SHP77 treated with DMSO at 0.1 percent for 48 hours (cell line): ENCODE measurements around the gene KIF3C.
"Not testable (repeated sequence)": the region's sequence is repeated elsewhere in the genome, so short reads cannot be mapped to it uniquely, and the experiment has no call there.

Experiments used
- DNase-seq: peaks from one replicate; lab custom pipeline; 2025; lab: John Stamatoyannopoulos, UW

The KIF3C gene

DNA sequence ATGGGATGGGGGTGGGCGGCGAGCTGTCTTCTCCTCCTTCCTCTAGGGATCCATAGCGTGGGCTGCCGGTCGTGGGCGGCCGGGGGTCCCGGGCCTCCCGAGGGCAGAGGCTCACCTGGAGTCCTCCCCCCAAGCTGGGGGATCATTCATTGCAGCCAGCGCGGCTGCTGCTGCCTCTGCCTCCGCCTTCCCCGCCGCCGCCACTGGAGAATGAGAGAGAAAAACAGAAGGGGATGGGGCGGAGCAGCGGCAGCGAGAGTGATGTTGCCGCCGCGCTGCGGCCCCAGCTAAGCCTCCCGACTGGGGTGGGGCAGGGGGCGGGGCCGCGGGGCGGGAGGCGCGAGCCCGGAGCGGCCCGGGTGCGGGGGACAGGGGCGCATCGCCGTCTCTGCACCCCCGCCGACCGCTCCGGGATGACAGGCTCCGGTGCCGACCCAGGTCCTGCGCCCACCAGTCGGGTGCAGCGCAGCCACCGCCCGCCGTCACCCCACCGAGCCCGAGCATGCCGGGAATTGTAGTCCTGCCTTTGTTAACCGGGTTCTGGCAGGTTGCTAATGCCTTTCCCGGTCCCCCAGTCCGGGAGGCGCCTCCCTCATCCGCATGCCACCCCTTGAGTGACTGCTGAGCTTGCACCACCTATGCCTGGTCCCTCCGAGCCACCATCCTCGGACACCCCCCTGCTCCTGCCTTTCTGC is at the start of gene KIF3C:
KIF3C (minus strand) TSS at position 225 of the 695 bp plus-strand sequence. CDS start 580 bp downstream, outside the sequence.
- DNase-seq: peak; percentile 26

DNA sequence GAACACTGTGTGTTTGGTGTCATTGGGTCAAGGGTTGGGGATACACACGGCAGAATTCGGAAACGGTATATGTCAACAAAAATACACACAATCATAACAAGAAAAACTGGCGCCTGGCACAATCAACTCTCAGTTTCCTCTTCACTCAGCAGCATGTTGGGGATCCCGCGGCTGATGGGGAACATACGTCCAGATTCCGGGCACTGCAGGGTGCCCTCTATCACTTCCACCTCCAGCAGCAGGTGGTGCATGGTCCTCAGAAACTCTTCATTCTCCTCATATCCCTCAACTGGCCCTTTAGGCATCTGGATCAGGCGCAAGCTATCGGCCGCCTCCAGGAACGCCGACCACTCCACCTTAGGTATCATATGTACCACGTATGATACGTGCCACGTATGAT is 45.8 kb upstream of the KIF3C start:
- DNase-seq: not testable (repeated sequence)

DNA sequence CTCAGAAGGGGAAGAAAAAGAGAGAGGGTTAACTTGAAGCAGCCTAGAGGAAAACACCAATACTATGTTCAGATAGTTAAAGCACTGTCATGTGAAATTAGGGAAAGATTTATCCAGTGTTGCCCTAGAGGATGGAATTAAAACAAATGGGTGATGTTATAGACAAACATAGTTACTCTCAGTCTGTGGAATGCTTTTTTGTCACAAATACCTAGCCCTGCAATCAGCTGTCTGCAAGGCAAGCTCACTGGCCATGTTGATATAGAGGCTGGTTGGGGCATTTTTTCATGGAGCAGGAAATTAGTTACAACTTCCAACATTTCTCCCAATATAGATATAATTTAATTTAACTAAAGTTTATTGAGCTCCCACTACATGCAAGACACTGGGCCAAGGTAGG is 43.2 kb upstream of the KIF3C start:
- no peak for DNase-seq

DNA sequence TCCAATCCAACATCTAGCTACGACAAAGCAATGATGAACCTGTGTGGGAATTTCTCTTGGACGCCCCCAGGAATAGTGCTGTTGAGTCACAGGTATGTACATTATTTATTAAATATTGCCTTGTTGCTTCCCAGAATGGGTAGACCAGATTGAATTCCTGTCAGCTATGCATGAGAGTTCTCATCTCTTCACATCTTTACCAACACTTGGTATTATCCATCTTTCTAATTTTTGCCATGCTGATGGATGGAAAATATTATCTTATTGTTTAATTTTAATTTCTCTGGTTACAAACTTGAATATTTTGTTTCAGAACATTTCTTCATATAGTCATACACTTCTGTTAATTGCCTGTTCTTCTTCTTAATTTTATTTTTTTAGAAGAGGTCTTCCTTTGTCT is 42.0 kb upstream of the KIF3C start:
- no peak for DNase-seq

DNA sequence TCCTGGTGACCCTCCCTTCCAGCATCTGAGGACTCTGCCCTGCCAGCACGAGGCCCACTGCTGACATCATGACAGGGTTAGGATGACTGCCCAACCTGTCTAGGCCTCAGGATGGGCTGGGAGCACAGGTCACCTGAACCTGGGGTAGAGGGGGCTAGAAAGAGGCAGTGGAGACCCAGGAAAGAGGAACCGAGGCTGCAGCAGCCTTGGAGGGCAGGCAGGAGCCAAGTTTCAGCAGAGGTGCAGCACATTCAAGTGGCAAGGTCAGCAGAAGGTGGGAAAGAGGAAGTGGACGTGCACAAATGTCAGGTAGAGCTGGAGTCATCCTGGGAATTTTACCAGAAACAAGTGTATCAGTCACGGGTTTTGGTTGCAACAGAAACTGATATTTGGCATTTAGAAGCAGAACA is 37.9 kb upstream of the KIF3C start:
- DNase-seq: no peak

DNA sequence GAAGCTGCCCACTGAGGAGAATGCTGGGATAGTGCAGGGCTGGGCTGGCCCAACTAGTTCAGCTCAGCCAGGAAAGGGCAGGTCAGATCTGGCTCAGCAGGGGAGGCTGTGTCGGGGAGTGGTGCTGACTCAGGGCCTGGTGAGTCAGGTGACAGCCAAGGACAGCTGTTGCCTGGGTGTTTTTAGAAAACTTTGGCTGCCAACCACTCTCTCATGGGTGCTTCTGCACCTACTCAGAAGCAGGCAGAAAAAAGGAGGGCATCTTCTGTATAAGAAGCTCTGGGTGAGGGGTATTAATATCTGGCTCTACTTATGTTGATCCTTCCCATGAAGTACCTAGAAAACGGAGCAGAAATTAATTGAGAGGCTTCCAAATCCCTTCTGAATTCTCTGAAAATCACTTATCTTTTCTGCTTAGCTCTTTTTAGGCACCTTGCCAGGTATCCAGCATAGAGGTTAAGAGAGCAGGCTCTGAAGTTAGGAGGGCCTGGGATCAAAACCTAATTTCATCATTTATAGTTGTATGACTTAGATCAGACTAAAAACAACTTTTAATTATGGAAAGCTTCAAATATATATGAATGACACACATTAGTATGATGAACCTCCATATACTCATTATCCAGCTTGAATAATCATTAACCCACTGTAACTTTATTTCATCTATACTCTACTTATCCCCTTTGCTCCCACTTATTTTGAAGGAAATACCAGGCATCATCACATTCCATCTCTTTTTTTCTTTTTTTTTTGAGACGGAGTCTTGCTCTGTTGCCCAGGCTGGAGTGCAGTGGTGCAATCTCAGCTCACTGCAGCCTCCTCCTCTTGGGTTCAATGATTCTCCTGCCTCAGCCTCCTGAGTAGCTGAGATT is 36.1 kb upstream of the KIF3C start:
- DNase-seq: no peak

DNA sequence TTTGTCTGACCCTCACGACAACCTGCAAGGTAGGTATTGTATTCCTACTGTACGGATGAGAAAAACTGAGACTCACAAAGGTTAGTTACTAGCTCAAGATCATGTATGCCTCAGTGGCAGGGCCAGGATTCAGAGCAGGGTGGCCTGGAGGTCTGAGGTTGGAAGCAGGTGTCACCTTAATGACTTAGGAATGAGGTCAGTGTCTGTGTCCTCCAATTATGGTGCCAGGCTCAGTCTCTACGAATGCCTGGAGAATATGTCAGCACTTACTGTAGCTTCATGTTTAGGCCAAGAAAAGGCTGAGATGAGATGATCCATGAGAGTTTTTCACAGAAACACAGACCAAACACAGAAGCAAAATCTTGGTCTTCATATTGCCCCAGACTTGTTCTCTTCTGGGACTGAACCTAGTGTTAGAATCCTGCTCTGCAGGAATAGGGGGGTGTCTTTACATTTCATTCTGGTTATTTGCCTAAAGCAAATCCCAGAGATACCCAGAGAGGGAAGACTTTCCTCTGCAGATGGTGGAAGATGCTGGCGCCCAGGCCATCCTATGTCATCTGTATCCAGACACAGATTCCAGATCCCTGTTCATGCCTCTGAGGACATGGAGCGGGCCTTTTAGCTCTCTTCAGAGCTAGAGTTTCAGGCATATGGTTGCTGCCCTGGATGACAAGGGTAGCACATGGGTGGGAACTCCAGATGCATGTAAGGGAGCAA is 35.3 kb upstream of the KIF3C start:
- no peak for DNase-seq

DNA sequence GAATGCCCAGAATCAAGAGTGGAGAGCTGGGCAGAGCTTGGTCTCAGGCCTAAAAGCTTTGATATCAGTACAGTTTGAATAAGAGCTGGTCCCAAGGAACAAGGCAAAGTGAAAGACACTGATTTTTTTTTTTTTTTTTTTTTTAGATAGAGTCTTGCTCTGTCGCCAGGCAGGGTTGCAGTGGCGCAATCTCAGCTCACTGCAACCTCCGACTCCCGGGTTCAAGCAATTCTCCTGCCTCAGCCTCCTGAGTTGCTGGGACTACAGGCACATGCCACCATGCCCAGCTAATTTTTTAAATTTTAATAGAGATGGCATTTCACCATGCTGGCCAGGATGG is 34.4 kb upstream of the KIF3C start:
- not testable (repeated sequence) for DNase-seq

DNA sequence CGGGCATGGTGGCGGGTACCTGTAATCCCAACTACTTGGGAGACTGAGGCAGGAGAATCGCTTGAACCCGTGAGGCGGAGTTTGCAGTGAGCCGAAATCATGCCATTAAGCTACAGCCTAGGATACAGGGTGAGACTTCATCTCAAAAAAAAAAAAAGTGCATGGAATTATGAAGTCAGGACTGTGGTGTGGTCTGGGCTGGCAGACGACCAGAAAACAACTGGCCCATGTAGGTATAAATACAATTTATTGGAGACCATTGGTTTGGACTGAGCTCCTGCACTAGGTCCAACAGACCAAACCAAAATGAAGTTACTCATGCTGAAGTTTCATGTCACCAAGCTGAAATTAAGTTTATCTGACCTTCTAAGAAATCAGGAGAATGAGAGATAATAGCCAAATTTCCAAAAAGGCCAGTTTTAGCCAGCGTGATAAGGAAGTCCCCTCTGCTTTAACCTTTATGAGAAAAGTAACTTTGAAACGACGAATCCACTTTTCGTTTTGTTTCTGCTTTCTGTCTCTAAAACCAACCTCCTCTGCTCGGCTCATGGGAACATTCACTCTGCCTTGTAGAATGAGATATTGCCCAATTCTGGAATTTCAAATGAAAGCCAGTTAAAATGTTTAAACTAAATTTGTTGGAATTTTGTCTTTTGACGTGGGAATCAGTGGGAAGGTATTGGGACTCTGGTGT is 33.9 kb upstream of the KIF3C start:
- no peak for DNase-seq

DNA sequence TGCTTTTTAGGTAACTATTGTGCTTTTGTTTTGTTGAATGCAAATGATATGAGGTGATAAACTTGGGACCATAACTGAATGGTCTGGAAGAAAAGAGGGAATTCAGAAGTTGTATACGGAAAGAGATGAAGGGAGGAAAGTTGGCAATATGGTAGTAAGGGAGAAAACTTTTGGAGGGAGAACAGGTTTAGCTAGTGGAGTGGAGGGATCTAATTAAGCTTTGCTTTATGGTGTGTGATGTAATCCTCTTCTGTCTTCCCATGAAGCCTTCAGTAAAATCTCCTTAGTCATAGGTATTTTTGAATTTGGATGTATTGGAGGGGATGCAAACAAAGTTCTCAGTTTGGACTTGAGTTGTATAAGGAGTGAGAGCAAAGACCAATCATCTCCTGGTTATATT is 31.4 kb upstream of the KIF3C start:
- DNase-seq: no peak

DNA sequence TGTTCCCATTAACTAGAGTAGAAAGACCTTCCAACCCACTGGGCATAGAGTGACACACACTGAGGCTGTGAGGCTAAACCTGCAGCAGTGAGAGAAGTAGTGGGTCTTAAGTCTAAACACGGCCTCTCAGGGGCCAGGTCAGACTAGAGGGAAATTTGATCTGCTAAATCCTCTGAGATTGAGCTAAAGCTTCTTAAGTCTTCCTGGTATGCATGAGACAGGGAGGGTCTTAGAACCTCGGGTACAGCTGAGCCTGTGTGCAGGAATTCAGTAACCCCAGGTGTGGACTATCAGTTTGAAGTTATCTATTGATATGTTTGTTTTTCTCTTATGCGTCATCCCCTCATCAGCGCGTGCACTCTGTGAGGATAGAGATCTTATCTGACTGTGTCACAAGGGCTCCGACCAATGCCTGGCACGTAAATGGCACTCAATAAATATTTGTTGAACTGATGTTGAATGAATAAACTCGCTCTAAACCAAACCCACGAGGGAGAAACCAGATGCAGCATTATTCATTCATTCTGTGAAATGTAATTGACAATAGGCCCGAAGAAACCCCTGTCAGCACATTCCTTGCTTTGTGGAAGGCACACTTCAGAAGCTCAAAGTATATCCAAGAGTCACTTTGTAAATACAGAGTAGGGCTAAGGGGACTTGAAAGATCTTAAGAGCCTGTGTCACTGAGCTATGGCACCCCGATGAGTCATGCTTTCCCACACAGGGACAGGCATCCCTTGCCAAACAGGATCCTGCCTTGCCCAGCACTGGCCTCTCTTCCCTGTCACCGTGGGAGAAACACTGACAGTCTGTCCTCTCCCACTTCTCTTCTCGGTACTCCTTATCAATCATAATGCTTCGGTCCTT is 29.9 kb upstream of the KIF3C start:
- DNase-seq: peak; percentile 60

DNA sequence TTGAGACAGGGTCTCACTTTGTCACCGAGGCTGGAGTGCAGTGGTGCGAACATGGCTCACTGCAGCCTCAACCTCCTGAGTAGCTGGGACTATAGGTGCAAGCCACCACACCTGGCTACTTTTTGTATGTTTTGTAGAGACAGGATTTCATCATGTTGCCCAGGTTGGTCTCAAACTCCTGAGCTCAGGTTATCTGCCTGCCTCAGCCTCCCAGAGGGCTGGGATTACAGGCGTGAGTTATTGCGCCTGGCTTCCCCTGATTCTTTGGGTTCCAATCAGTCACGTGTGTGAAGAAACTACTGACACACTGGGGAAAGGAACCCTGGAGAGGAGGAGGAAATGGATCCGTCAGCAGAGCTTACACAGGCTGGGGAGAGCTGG is 29.3 kb upstream of the KIF3C start:
- DNase-seq: no peak

DNA sequence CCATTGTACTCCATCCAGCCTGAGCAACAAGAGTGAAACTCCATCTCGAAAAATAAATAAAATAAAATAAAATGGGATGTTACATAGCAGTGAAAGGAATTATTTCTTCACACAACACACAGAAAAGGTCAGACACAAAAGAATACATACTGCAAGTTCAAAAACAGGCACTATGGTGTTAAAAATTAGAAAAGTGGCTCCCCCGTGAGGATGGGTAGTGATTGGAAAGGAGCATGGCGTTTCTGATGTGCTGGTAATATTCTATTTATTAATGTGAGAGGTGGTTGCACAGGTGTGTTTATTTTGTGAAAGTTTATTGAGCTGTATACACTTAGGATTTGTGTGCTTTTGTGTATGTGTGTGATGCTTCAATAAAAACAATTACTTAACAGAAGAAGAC is 28.6 kb upstream of the KIF3C start:
- DNase-seq: no peak

DNA sequence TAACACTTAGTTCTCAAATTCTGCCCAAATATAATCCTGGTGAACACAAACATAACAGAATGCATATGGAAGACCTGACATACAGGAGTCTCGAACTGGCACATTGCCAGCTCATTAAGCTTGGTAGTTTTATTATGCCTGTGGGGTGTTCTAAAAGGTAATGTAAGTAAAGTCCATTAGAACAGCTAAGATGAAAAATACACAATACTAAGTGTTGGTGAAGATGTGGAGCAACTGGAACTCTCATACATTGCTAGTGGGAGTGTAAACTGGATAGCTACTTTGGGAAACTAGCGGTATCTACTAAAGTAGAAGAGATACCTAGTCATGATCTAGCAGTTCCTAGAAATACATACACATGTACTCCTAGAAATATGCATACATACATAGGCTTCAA is 27.3 kb upstream of the KIF3C start:
- no peak for DNase-seq

DNA sequence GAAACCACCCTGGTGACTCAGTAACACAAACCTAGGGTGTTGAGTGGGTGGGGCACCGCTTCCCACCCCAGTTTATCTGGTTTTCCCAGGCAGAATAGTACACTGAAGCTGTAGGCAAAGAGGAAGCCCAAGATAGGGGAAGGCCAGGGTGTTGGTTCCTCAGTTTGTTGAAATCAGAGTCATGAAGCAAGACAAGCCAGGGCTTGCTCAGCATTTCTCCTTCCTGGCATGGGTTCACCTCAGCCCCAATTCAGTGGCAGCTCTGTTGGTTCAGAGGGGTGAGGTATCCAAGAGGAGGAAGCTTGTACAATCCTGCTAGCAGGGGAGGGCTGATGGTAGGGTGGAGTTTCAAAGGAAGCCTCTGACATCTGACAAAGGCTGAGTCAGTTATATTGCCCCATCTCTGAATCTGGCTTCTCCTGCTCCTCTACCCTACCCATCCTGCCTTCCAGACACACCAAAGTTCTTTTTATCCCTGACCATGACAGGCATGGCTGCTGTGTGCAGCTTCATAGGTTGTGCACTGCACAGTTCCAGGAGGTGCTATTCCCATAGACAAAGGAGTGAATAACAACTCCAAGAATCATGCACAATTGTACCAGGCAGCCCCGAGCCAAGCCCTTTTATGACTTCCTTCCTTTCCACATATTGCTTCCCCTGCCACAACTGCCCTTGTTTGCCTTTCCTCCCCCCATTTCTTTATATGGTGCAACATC is 26.7 kb upstream of the KIF3C start:
- DNase-seq: no peak

DNA sequence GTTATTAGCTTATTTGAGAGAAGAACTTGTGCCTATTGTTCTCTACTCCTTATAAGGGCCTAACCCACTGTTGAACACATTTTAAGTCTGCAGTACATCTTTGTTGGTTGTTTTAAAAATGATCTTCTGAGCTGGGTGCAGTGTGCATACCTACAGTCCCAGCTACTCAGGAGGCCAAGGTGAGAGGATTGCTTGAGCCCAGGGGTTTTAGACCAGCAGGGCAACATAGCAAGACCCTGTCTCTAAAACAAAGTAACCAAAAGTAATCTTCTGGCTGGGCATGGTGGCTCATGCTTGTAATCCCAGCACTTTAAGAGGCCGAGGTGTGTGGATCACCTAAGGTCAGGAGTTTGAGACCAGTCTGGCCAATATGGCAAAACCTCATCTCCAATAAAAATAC is 25.8 kb upstream of the KIF3C start:
- DNase-seq: no peak

DNA sequence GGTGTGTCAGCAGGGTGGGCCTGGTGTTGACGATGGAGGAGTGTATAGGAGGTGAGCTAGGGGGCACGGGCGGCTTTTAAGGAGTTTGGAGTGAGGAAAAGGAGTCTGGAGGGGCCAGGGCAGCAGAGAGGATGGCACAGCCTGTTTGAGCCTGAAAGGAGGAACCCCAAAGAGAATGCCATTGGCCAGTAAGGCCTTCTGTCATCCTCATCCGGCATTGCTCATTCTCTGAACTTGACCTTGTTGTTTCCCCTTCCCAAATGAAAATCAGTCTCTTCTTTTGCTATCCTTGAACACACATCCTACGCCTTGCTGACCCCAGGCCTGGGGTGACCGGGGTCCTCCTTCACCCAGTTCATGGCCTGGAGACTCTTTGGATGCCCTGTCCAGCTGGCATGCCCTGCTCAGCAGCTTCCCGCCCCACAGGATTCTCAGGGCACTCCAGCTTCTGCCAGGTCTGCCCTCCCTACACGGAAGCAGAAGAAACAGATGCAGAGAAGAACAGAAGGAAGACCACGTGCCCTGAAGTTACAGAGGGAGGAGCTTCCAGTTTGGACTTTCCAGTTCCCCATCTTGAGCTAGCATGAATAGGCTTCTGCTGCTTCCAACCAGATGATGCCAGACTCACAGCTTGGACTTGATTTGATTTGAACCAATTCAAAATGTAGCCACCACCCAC is 20.5 kb upstream of the KIF3C start:
- no peak for DNase-seq

DNA sequence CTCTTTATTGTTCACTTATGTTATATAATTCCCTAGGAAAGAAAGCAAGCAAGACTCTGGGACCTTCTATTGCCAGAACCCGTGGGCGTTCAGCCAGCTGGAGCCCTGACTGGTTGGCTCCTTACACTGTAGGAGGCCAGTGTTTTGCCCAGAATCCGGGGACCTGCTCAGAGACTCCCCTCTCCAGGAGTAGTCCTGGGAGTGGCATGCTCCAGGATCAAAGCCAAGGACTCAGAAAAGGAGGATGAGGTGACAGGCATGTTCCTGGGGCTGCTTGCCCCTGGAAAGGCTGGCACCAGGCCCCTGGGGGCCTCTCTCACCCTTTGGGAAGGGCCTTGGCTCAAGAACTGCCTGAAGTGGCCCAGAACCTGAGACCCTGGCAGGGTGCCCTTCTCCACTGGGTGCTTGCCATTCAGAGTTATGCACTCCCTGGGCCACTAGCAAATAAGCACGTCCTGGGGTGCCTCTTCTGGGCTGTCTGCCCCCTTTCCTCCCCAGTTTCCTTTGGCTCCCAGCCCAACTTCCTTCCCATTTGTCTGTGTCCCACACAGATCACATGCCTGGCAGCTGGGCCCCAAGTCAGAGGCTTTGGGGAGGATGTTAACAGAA is 19.6 kb upstream of the KIF3C start:
- no peak for DNase-seq

DNA sequence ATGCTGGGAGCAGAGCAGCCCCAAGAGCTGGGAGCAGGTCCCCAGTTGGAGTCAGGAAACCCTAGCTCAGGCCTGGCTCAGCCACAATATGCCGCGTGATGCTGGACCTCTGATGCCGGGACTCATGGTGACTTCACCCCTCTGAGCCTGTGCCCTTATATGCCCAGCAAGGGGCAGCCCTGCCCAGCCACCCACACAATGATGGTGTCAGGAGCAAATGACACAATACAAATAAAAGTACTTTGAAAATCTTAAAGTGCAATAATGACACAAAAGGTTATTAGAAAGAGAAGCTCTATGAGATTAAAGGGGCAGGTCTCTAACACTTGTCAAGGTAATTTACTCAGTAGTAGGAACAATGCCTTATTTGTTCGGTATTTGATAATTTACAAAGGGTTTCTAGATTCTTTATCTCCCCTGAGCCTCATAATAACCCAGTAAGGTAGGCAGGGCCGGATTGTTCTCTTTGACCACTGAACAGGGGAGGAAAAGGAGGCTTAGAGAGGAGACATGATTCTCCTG is 18.3 kb upstream of the KIF3C start:
- DNase-seq: no peak
